HEK293 (cell line): ENCODE data around the gene CPNE1.

ENCODE experiments used
- GLIS1 ChIP-seq: fragments of 450-650 bp; formaldehyde crosslinking; IDR thresholded peaks from 2 replicates; pipeline ENCODE4 v1.5.1; 2016; ENCODE audit warnings: missing biosample characterization, missing genetic modification characterization
- SP2 ChIP-seq: fragments of 450-650 bp; formaldehyde crosslinking; IDR thresholded peaks from 2 replicates; pipeline ENCODE4 v1.5.1; 2016; ENCODE audit warnings: missing biosample characterization, missing genetic modification characterization
- SP7 ChIP-seq: fragments of 450-650 bp; formaldehyde crosslinking; IDR thresholded peaks from 2 replicates; pipeline ENCODE4 v1.5.1; 2016; ENCODE audit warnings: missing biosample characterization, missing genetic modification characterization
- TCF7L2 ChIP-seq: IDR thresholded peaks from 2 replicates; pipeline ENCODE4 v1.6.1; 2011; ENCODE audit warnings: low read depth, mild to moderate bottlenecking, inconsistent platforms, low read length, moderate library complexity, borderline replicate concordance
- TRIM28 ChIP-seq: IDR thresholded peaks from 2 replicates; pipeline ENCODE4 v1.6.1; 2011; ENCODE audit warnings: low read length, control low read depth, borderline replicate concordance
- YY2 ChIP-seq: fragments of 450-650 bp; formaldehyde crosslinking; IDR thresholded peaks from 2 replicates; pipeline ENCODE4 v1.5.1; 2016; ENCODE audit warnings: missing biosample characterization, missing genetic modification characterization
- ZFP41 ChIP-seq: fragments of 450-650 bp; formaldehyde crosslinking; IDR thresholded peaks from 2 replicates; pipeline ENCODE4 v1.5.1; 2016; ENCODE audit warnings: missing biosample characterization, missing genetic modification characterization, borderline replicate concordance
- ZNF16 ChIP-seq: fragments of 450-650 bp; formaldehyde crosslinking; IDR thresholded peaks from 2 replicates; pipeline ENCODE4 v1.5.1; 2016; ENCODE audit warnings: low read depth, missing biosample characterization, missing genetic modification characterization
- ZNF354C ChIP-seq: fragments of 450-650 bp; formaldehyde crosslinking; IDR thresholded peaks from 2 replicates; pipeline ENCODE4 v1.5.1; 2016; ENCODE audit warnings: missing biosample characterization, missing genetic modification characterization, low read depth, borderline replicate concordance
- ZNF529 ChIP-seq: fragments of 450-650 bp; formaldehyde crosslinking; IDR thresholded peaks from 2 replicates; pipeline ENCODE4 v1.5.1; 2017; ENCODE audit warnings: missing genetic modification characterization, missing biosample characterization; ENCODE audit not compliant: insufficient replicate concordance
- ZNF558 ChIP-seq: fragments of 450-650 bp; formaldehyde crosslinking; IDR thresholded peaks from 2 replicates; pipeline ENCODE4 v1.5.1; 2016; ENCODE audit warnings: missing biosample characterization, missing genetic modification characterization
- ZNF629 ChIP-seq: fragments of 450-650 bp; formaldehyde crosslinking; IDR thresholded peaks from 2 replicates; pipeline ENCODE4 v1.5.1; 2017; ENCODE audit warnings: missing biosample characterization, missing genetic modification characterization
- ZNF660 ChIP-seq: fragments of 450-650 bp; IDR thresholded peaks from 2 replicates; pipeline ENCODE4 v1.5.1; 2018; ENCODE audit warnings: missing biosample characterization, mild to moderate bottlenecking, missing genetic modification characterization
- ZNF843 ChIP-seq: fragments of 450-650 bp; formaldehyde crosslinking; IDR thresholded peaks from 2 replicates; pipeline ENCODE4 v1.5.1; 2016; ENCODE audit warnings: missing biosample characterization, missing genetic modification characterization
- ZXDB ChIP-seq: fragments of 450-650 bp; formaldehyde crosslinking; IDR thresholded peaks from 2 replicates; pipeline ENCODE4 v1.5.1; 2016; ENCODE audit warnings: missing biosample characterization, missing genetic modification characterization
- TF ChIP-seq, protein P1 (sequence below): fragments of 450-650 bp; formaldehyde crosslinking; conservative IDR thresholded peaks from 2 replicates; pipeline ENCODE4 v1.5.1; 2016; ENCODE audit warnings: low read depth, missing biosample characterization, missing genetic modification characterization
- TF ChIP-seq, protein P2 (sequence below): fragments of 450-650 bp; formaldehyde crosslinking; IDR thresholded peaks from 2 replicates; pipeline ENCODE4 v1.5.1; 2017; ENCODE audit warnings: missing biosample characterization, missing genetic modification characterization
- TF ChIP-seq, protein P3 (sequence below): fragments of 450-650 bp; formaldehyde crosslinking; IDR thresholded peaks from 2 replicates; pipeline ENCODE4 v1.5.1; 2016; ENCODE audit warnings: missing biosample characterization, missing genetic modification characterization
- TF ChIP-seq, protein P4 (sequence below): fragments of 450-650 bp; formaldehyde crosslinking; IDR thresholded peaks from 2 replicates; pipeline ENCODE4 v1.5.1; 2016; ENCODE audit warnings: missing biosample characterization, missing genetic modification characterization

The CPNE1 gene

DNA sequence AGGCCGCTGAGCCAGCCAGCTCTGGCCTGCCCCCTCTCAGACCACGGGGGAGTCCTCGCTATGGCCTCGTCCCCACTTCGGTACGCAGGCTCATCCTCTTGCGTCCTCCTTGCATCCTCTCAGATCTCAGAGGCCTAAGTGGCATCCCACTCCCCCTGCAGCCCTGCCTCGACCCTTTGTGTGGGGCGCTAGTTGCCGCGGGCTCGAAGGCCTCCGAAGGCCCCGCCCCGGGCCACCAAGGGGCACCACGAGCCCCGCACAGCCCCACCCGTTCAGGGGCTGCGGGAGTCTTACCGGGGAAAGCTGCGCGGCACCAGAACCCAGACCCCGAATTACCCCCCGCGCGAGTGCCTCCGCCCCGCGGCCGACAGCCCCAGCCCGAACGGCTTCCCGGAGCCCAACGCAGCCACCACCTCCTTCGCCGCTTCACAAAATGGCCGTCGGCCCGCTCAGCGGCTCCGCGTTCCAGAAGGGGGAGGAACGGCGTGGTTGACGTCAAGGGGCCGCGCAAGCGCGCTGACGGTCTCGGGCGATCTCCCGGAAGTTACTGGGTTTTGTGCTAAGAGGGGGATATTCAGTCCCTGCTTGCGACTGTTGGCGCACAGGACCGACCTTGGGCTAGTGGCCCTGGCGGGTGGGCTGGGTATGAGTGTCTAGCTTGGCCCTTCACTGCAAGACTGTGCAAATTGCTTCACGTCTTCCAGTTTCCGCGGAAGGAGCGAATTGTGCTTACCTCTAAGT lies at the start of gene CPNE1, which contains the start of gene RBM12 (continued):
- TF ChIP-seq, protein P1, sequence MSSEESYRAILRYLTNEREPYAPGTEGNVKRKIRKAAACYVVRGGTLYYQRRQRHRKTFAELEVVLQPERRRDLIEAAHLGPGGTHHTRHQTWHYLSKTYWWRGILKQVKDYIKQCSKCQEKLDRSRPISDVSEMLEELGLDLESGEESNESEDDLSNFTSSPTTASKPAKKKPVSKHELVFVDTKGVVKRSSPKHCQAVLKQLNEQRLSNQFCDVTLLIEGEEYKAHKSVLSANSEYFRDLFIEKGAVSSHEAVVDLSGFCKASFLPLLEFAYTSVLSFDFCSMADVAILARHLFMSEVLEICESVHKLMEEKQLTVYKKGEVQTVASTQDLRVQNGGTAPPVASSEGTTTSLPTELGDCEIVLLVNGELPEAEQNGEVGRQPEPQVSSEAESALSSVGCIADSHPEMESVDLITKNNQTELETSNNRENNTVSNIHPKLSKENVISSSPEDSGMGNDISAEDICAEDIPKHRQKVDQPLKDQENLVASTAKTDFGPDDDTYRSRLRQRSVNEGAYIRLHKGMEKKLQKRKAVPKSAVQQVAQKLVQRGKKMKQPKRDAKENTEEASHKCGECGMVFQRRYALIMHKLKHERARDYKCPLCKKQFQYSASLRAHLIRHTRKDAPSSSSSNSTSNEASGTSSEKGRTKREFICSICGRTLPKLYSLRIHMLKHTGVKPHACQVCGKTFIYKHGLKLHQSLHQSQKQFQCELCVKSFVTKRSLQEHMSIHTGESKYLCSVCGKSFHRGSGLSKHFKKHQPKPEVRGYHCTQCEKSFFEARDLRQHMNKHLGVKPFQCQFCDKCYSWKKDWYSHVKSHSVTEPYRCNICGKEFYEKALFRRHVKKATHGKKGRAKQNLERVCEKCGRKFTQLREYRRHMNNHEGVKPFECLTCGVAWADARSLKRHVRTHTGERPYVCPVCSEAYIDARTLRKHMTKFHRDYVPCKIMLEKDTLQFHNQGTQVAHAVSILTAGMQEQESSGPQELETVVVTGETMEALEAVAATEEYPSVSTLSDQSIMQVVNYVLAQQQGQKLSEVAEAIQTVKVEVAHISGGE (tag by site-specific recombination) = peak; percentile 66
- TF ChIP-seq, protein P2, sequence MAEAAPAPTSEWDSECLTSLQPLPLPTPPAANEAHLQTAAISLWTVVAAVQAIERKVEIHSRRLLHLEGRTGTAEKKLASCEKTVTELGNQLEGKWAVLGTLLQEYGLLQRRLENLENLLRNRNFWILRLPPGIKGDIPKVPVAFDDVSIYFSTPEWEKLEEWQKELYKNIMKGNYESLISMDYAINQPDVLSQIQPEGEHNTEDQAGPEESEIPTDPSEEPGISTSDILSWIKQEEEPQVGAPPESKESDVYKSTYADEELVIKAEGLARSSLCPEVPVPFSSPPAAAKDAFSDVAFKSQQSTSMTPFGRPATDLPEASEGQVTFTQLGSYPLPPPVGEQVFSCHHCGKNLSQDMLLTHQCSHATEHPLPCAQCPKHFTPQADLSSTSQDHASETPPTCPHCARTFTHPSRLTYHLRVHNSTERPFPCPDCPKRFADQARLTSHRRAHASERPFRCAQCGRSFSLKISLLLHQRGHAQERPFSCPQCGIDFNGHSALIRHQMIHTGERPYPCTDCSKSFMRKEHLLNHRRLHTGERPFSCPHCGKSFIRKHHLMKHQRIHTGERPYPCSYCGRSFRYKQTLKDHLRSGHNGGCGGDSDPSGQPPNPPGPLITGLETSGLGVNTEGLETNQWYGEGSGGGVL (tag by site-specific recombination) = no peak
- peak; percentile 94; the same call in 1 of the 2 replicates for TF ChIP-seq ZNF629
- TF ChIP-seq TCF7L2 = no peak
- no peak for TF ChIP-seq ZNF529 (tag by site-specific recombination)
- TF ChIP-seq ZNF354C (tag by site-specific recombination) = no peak
- TF ChIP-seq GLIS1 (tag by site-specific recombination) = peak; percentile 77
- TF ChIP-seq, protein P3, sequence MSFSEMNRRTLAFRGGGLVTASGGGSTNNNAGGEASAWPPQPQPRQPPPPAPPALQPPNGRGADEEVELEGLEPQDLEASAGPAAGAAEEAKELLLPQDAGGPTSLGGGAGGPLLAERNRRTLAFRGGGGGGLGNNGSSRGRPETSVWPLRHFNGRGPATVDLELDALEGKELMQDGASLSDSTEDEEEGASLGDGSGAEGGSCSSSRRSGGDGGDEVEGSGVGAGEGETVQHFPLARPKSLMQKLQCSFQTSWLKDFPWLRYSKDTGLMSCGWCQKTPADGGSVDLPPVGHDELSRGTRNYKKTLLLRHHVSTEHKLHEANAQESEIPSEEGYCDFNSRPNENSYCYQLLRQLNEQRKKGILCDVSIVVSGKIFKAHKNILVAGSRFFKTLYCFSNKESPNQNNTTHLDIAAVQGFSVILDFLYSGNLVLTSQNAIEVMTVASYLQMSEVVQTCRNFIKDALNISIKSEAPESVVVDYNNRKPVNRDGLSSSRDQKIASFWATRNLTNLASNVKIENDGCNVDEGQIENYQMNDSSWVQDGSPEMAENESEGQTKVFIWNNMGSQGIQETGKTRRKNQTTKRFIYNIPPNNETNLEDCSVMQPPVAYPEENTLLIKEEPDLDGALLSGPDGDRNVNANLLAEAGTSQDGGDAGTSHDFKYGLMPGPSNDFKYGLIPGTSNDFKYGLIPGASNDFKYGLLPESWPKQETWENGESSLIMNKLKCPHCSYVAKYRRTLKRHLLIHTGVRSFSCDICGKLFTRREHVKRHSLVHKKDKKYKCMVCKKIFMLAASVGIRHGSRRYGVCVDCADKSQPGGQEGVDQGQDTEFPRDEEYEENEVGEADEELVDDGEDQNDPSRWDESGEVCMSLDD (tag by site-specific recombination) = peak; percentile 44; the same call in 1 of the 2 replicates
- peak; percentile 75 for TF ChIP-seq YY2 (tag by site-specific recombination)
- TF ChIP-seq SP2 (tag by site-specific recombination) = peak; percentile 66
- no peak for TF ChIP-seq ZNF660
- TF ChIP-seq TRIM28 = no peak
- no peak for TF ChIP-seq ZFP41 (tag by site-specific recombination)
- peak; percentile 96 for TF ChIP-seq ZXDB (tag by site-specific recombination)
- TF ChIP-seq SP7 (tag by site-specific recombination) = peak; percentile 76
- TF ChIP-seq, protein P4, sequence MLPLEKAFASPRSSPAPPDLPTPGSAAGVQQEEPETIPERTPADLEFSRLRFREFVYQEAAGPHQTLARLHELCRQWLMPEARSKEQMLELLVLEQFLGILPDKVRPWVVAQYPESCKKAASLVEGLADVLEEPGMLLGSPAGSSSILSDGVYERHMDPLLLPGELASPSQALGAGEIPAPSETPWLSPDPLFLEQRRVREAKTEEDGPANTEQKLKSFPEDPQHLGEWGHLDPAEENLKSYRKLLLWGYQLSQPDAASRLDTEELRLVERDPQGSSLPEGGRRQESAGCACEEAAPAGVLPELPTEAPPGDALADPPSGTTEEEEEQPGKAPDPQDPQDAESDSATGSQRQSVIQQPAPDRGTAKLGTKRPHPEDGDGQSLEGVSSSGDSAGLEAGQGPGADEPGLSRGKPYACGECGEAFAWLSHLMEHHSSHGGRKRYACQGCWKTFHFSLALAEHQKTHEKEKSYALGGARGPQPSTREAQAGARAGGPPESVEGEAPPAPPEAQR = no peak
- peak; percentile 33; the same call in 1 of the 2 replicates for TF ChIP-seq ZNF843 (tag by site-specific recombination)
- no peak for TF ChIP-seq ZNF558 (tag by site-specific recombination)
- no peak for TF ChIP-seq ZNF16 (tag by site-specific recombination)
